A673 (cell line): Measurements from ENCODE around the gene MORN5. TPM values are rescaled to one million over a fixed set of nuclear protein-coding genes. Genes with fewer than 3 reads are reported as not detected.

ENCODE experiments used
- BruUV-seq: library from RNA; stranded (reverse); fragments of 400-500 nt; replicated peaks from 2 replicates; lab custom pipeline; 2021; lab: Mats Ljungman, UMichigan
- CTCF ChIA-PET: fragments of 300-600 bp; sonication (Branson Sonifier 250); formaldehyde crosslinking; loops from one replicate; lab custom pipeline; 2022; ENCODE audit warnings: antibody characterized with exemption; lab: Charles Lee
- POLR2A ChIA-PET: fragments of 300-600 bp; sonication (Branson Sonifier 250); formaldehyde crosslinking; loops from one replicate; lab custom pipeline; 2022; ENCODE audit warnings: antibody characterized with exemption; ENCODE audit not compliant: low non-redundant PET; lab: Charles Lee
- DNase-seq: peaks from one replicate; pipeline ENCODE4 v3.0.0-alpha.2; 2015; ENCODE audit warnings: low spot score
- H3K27ac ChIP-seq: fragments of 200-600 bp; sonication (generic); 2 replicates; pipeline ENCODE4 v1.5.1; 2016; ENCODE audit warnings: mixed run types, low read depth, mild to moderate bottlenecking, mixed read lengths, antibody characterized with exemption, low read length; ENCODE audit not compliant: poor library complexity, severe bottlenecking
- H3K27me3 ChIP-seq: fragments of 200-600 bp; sonication (generic); replicated peaks from 2 replicates; pipeline ENCODE4 v1.6.1; 2017; ENCODE audit warnings: mixed run types, low read depth, mild to moderate bottlenecking, mixed read lengths, antibody characterized with exemption, low read length; ENCODE audit not compliant: insufficient read depth, poor library complexity
- H3K36me3 ChIP-seq: fragments of 200-600 bp; sonication (generic); 2 replicates; pipeline ENCODE4 v1.6.1; 2016; ENCODE audit warnings: mixed run types, mild to moderate bottlenecking, mixed read lengths, antibody characterized with exemption, low read length; ENCODE audit not compliant: insufficient read depth, poor library complexity, severe bottlenecking
- H3K4me1 ChIP-seq: fragments of 200-600 bp; sonication (generic); 2 replicates; pipeline ENCODE4 v1.6.1; 2017; ENCODE audit warnings: mixed run types, mild to moderate bottlenecking, mixed read lengths, antibody characterized with exemption, low read length; ENCODE audit not compliant: insufficient read depth, poor library complexity, severe bottlenecking
- H3K4me3 ChIP-seq: fragments of 200-600 bp; sonication (generic); 2 replicates; pipeline ENCODE4 v1.5.1; 2016; ENCODE audit warnings: low read depth, mixed run types, mild to moderate bottlenecking, mixed read lengths, low read length; ENCODE audit not compliant: poor library complexity, severe bottlenecking
- H3K9me3 ChIP-seq: fragments of 200-600 bp; sonication (generic); 2 replicates; pipeline ENCODE4 v1.6.1; 2016; ENCODE audit warnings: mixed run types, low read depth, mild to moderate bottlenecking, mixed read lengths, antibody characterized with exemption, low read length; ENCODE audit not compliant: poor library complexity, severe bottlenecking
- CTCF ChIP-seq: fragments of 300-800, 200-600 bp; sonication (generic); conservative IDR thresholded peaks from 2 replicates; pipeline ENCODE4 v1.5.1; 2017; ENCODE audit warnings: low read depth, mild to moderate bottlenecking, antibody characterized with exemption, low read length, moderate library complexity, mixed read lengths
- EZH2 ChIP-seq: fragments of 200-600 bp; sonication (generic); IDR thresholded peaks from 2 replicates; pipeline ENCODE4 v1.6.1; 2017; ENCODE audit warnings: borderline replicate concordance, low read depth, mild to moderate bottlenecking, mixed read lengths, antibody characterized with exemption, low read length; ENCODE audit not compliant: poor library complexity, severe bottlenecking
- intact Hi-C: fragments of 100-400 bp; cut with micrococcal nuclease; formaldehyde crosslinking; loops from one replicate; pipeline ENCODE4 v1.10.0; 2022; ENCODE audit not compliant: unreplicated experiment
- total RNA-seq: library from RNA; stranded (reverse); gene quantifications from 2 replicates; pipeline ENCODE4 v1.2.3, GENCODE V29; 2021

MORN5 gene
- total RNA-seq, 1 experiment from 2014 or later: not detected

DNA sequence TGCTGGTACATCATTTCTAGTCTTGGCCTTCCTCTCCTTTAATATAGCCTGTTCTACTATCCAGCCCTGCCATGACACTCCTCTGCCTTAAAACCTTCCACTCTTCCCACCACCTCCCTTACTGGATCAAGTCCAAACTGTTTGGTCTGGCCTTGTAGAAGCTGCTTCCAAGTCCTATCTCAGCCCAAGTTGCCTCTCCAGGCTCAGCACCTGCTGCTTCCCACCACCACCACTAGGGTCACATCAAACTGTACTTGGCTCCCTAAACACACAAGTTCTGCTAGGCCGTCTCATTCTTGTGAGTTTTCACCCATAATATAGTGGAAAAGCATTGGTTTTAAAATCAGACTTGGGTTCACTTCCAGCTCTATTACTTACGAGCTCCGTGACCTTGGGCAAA, 1.5 kb upstream of the MORN5 start:
- Histone ChIP-seq H3K36me3 (no peaks in the 10 kb centered on the region), H3K4me3 (no peak overlapping the region), H3K9me3 (no peaks in the 10 kb centered on the region), H3K27ac (no peak overlapping the region), H3K27me3 (peaks cover 9% of the 10 kb centered on the region), H3K4me1 (no peaks in the 10 kb centered on the region)
- DNase-seq: peak; percentile 70
- no TSS peak for BruUV-seq
- TF ChIP-seq CTCF (peak; percentile 62), EZH2 (no peak)
- ChIA-PET CTCF (no interaction called here), POLR2A (no interaction called here)
- intact Hi-C loops: loop anchor here (10.0 kb wide), 1 partner anchor 107 kb away; the partner anchor contains the start of genes MRRF and RBM18

DNA sequence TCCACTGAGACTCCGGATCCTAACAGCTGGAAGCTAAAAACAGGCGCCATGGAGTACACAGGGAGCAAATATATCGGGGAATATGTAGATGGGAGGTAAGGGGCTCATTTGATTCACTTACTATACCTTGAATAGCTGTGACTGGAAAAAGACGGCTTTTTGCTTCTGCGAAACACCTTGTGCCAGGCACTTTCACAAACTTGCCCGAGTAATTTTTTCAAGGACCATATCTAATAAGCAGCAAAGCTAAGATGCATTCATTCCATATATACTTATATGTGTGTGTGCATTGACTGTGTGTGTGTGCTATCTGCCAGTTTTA, 178 bp downstream of the MORN5 start:
- peak overlapping the region; percentile 90 for H3K27ac ChIP-seq
- H3K4me1 ChIP-seq: no peaks in the 10 kb centered on the region
- ChIA-PET CTCF (interaction anchor here (1.0 kb wide), 1 partner anchor 15 kb away, joined by 3 read pairs; no protein-coding TSS in a partner anchor), POLR2A (no interaction called here)
- no peaks in the 10 kb centered on the region for H3K9me3 ChIP-seq
- intact Hi-C loops: loop anchor here (10.0 kb wide), 1 partner anchor 105 kb away; the partner anchor contains the start of genes MRRF and RBM18
- TF ChIP-seq EZH2 (no peak), CTCF (no peak)
- H3K4me3 ChIP-seq: peak overlapping the region; percentile 94
- H3K36me3 ChIP-seq: no peaks in the 10 kb centered on the region
- peaks cover 25% of the 10 kb centered on the region for H3K27me3 ChIP-seq
- DNase-seq: no peak
- BruUV-seq: no TSS peak

DNA sequence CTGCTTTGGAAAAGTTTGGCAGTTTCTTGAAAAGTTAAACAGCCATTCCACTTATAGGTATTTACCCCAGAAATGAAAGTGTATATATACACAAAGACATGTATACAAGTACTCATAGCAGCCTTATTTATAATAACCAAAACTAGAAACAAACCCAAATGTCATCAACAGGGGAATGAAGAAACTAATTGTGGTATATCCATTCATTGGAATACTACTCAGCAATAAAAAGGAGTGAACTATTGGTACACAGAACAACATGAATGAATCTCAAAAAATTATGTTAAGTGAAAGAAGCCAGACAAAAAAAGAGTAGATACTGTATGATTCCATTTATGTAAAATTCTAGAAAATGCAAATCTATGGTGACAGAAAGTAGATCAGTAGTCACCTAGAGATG, 2.7 kb downstream of the MORN5 start:
- ChIA-PET CTCF (no interaction called here), POLR2A (no interaction called here)
- H3K27me3 ChIP-seq: peaks cover 45% of the 10 kb centered on the region
- no TSS peak for BruUV-seq
- DNase-seq: no peak
- intact Hi-C loops: no loop called here
- no peaks in the 10 kb centered on the region for H3K9me3 ChIP-seq
- no peaks in the 10 kb centered on the region for H3K4me1 ChIP-seq
- TF ChIP-seq CTCF (no peak), EZH2 (no peak)
- H3K36me3 ChIP-seq: no peaks in the 10 kb centered on the region
- no peak overlapping the region for H3K27ac ChIP-seq
- H3K4me3 ChIP-seq: no peak overlapping the region
